ENCODE data around the gene SCFD1. TPM values are rescaled to one million over a fixed set of nuclear protein-coding genes. Genes with fewer than 3 reads are reported as not detected.
"Not testable (repeated sequence)": the region's sequence is repeated elsewhere in the genome, so short reads cannot be mapped to it uniquely, and the experiment has no call there.

The SCFD1 gene, protein sequence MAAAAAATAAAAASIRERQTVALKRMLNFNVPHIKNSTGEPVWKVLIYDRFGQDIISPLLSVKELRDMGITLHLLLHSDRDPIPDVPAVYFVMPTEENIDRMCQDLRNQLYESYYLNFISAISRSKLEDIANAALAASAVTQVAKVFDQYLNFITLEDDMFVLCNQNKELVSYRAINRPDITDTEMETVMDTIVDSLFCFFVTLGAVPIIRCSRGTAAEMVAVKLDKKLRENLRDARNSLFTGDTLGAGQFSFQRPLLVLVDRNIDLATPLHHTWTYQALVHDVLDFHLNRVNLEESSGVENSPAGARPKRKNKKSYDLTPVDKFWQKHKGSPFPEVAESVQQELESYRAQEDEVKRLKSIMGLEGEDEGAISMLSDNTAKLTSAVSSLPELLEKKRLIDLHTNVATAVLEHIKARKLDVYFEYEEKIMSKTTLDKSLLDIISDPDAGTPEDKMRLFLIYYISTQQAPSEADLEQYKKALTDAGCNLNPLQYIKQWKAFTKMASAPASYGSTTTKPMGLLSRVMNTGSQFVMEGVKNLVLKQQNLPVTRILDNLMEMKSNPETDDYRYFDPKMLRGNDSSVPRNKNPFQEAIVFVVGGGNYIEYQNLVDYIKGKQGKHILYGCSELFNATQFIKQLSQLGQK
- total RNA-seq = 100 to 1,000 TPM in 2 of 6 donors, 10 to 100 TPM in 4; 26.1 to 132 (median 66.2) TPM

DNA sequence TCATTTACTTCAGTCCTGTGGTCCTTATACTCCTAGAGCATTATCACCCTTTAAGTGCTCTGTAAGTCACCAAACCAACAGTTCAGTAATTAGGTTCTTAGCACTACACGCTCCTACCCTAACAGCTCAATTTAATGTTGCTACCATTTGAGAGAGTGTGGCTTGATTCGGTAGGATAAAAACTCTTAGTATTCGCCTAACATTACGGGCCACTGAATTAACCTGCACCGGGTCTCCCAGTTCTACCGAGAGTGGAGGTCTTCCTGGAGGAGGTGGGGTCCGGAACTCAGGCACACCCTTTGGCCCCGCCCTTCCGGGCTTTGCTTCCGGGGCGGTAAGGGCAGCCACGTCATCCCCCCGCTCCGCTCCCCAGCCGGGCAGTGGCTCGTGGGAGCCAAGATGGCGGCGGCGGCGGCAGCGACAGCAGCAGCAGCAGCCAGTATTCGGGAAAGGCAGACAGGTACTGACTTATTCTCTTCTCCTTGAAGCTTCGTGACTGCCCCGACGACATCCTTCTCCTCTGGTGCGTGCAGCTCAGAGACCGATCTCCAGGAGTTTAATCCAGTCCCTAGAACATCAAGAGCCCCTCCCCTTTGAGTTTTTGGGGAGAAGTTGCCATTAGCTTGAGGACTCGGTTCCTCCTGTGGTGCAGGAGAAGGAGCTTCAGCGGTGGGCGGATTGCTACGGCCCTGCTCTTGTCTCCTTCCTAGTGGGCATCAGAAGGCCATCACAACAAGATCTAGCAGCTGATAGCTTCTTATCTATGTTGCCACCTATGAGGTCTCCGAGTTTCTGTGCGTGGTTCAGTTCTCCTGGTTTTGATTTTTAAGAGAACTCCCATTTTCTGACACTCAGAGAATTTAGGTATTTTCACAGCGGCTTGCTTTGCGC lies at the start of gene SCFD1:
TSS of gene SCFD1 (plus strand) at position 380 of the 891 bp plus-strand sequence. CDS start at position 400, 20 bp downstream.
- Histone ChIP-seq H3K36me3 (no peaks in the 10 kb centered on the region), H3K4me3 (peak within 1 kb of the TSS; percentile 38 to 86 (median 67)), H3K9me3 (no peaks in the 10 kb centered on the region), H3K27ac (peak within 1 kb of the TSS; percentile 87 to 93 (median 90)), H3K27me3 (no peaks in the 10 kb centered on the region), H3K4me1 (peaks cover 18 to 40% (median 28%) of the 10 kb centered on the region in 4 donors)
- DNase-seq (peak; percentile 96 to 97), ATAC-seq (ENCODE audit: low FRiP score in 2 of 2) (peak; percentile 99 to 100)
- WGBS, 2 donors = 1% methylated on average over 13 to 30 of the region's 35 CpGs
- peak; percentile 98 to 99 for TF ChIP-seq POLR2AphosphoS5 (IDR thresholded peaks at IDR 0.05)
- TF ChIP-seq, protein P1, sequence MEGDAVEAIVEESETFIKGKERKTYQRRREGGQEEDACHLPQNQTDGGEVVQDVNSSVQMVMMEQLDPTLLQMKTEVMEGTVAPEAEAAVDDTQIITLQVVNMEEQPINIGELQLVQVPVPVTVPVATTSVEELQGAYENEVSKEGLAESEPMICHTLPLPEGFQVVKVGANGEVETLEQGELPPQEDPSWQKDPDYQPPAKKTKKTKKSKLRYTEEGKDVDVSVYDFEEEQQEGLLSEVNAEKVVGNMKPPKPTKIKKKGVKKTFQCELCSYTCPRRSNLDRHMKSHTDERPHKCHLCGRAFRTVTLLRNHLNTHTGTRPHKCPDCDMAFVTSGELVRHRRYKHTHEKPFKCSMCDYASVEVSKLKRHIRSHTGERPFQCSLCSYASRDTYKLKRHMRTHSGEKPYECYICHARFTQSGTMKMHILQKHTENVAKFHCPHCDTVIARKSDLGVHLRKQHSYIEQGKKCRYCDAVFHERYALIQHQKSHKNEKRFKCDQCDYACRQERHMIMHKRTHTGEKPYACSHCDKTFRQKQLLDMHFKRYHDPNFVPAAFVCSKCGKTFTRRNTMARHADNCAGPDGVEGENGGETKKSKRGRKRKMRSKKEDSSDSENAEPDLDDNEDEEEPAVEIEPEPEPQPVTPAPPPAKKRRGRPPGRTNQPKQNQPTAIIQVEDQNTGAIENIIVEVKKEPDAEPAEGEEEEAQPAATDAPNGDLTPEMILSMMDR (IDR thresholded peaks at IDR 0.05) = no peak
- TF ChIP-seq EP300 (IDR thresholded peaks at IDR 0.05) = peak in 2 of 4 donors; percentile 55 to 76
- peak; percentile 69 to 98 (median 91) for TF ChIP-seq POLR2A (IDR thresholded peaks at IDR 0.05)

DNA sequence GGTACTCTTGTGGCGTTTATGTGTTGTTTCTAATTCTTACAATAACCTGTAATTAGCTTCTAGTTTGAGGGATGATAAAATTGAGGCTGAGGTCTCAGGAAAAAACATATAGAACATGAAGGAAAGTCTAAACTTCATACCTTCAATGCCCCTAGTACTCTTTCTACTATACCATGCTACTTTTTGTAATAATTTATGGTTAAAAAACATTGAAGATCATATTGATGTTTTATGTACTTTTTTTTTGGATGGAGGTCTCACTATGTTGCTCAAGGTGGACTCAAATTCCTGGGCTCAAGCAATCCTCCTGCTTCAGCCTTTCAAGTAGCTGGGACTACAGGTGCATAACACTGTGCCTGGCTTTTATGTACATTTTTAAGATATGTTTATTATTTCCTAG lies 49.3 kb upstream of the SCFD1 start:
- Histone ChIP-seq H3K9me3 (no peaks in the 10 kb centered on the region), H3K27me3 (no peaks in the 10 kb centered on the region), H3K4me3 (no peak overlapping the region), H3K27ac (no peak overlapping the region), H3K36me3 (no peaks in the 10 kb centered on the region), H3K4me1 (peaks cover 0 to 9% (median 0%) of the 10 kb centered on the region in 4 donors)
- ATAC-seq (ENCODE audit: low FRiP score in 2 of 2) (no peak), DNase-seq (no peak)
- TF ChIP-seq, protein P1 (IDR thresholded peaks at IDR 0.05) = no peak
- 94% methylated on average over 1 of the region's 1 CpG for WGBS, 2 donors

DNA sequence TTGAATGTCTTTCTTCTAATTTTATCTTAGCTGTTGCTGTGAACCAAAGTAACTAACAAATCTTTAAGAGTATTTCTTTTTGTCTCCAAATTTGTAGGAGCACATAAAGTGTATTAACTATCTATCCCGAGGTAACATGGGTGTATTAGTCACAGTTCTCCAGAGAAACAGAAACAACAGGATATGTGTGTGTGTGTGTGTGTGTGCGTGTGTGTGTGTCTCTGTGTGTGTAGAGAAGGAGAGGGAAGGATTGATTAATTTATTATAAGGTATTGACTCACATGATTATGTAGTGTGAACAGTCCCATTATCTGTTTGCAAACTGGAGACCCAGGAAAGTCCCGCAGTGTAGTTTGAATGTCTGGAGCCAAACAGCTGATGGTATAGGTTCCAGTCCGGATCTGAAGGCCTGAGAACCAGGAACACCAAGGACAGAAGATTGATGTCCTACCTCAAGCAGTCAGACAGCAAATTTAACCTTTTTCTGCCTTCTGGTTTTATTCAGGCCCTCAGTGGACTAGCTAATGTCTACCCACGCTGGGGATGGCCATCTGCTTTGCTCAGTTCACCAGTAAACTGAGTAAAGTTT lies 48.8 kb upstream of the SCFD1 start:
- Histone ChIP-seq H3K36me3 (no peaks in the 10 kb centered on the region), H3K9me3 (no peaks in the 10 kb centered on the region), H3K27me3 (no peaks in the 10 kb centered on the region), H3K27ac (no peak overlapping the region), H3K4me1 (peaks cover 0 to 9% (median 0%) of the 10 kb centered on the region in 4 donors), H3K4me3 (no peak overlapping the region)
- 79 to 83% methylated on average over 5 of the region's 5 CpGs for WGBS, 2 donors
- ATAC-seq (ENCODE audit: low FRiP score in 2 of 2) (no peak), DNase-seq (no peak)
- TF ChIP-seq POLR2AphosphoS5 (IDR thresholded peaks at IDR 0.05) (no peak), EP300 (IDR thresholded peaks at IDR 0.05) (no peak), POLR2A (IDR thresholded peaks at IDR 0.05) (no peak)
- TF ChIP-seq, protein P1 (IDR thresholded peaks at IDR 0.05) = no peak

DNA sequence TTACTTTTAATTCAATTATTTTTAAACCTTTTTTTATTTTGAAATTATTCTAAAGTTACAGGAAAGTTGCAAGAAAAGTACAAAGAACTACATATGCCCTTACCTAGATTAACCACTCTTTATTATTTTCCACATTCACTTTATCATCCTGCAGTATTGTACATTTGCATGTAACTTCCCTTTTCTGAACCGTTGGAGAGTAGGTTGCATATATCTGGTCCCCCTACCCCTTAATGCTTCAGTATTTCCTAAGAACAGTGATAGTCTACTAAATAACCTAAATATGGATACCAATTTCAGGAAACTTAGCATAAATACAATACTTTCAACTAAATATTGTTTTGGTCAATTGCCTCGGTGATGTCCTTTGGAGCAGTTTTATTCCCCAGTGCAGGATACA lies 48.2 kb upstream of the SCFD1 start:
- WGBS, 2 donors = 69 to 83% methylated on average over 2 of the region's 2 CpGs
- H3K9me3 ChIP-seq = no peaks in the 10 kb centered on the region
- H3K27ac ChIP-seq = no peak overlapping the region
- no peaks in the 10 kb centered on the region for H3K36me3 ChIP-seq
- ATAC-seq (ENCODE audit: low FRiP score in 2 of 2) (no peak), DNase-seq (no peak)
- no peak overlapping the region for H3K4me3 ChIP-seq
- peaks cover 0 to 9% (median 0%) of the 10 kb centered on the region in 4 donors for H3K4me1 ChIP-seq
- no peaks in the 10 kb centered on the region for H3K27me3 ChIP-seq
- TF ChIP-seq POLR2AphosphoS5 (IDR thresholded peaks at IDR 0.05) (no peak), EP300 (IDR thresholded peaks at IDR 0.05) (no peak), POLR2A (IDR thresholded peaks at IDR 0.05) (no peak)
- TF ChIP-seq, protein P1 (IDR thresholded peaks at IDR 0.05) = no peak

DNA sequence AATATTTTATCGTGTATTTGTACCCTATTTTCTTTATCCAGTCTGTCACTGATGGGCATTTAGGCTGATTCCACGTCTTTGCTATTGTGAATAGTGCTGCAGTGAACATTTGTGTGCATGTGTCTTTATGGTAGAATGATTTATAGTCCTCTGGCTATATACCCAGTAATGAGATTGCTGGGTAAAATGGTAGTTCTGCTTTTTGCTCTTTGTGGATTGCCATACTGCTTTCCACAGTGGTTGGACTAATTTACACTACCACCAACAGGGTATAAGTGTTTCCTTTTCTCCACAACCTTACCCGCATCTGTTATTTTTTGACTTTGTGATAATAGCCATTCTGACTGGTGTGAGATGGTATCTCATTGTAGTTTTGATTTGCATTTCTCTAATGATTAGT lies 47.3 kb upstream of the SCFD1 start:
- not testable (repeated sequence) for H3K4me3 ChIP-seq; H3K4me1 ChIP-seq; H3K36me3 ChIP-seq; H3K9me3 ChIP-seq; H3K27ac ChIP-seq; H3K27me3 ChIP-seq; DNase-seq; ATAC-seq (ENCODE audit: low FRiP score in 2 of 2)
- WGBS, 2 donors = 86 to 90% methylated on average over 3 of the region's 3 CpGs

DNA sequence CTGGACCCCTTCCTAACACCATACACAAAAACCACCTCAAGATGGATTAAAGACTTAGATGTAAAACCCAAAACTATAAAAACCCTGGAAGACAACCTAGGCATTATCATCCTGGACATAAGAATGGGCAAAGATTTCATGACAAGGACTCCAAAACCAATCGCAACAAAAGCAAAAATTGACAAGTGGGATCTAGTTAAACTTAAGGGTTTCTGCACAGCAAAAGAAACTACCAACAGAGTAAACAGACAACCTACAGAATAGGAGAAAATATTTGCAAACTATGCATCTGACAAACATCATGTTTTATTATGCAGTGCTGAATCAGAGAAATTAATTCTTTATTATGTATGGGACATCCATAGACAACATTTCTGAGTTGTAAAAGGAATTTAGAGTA lies 45.8 kb upstream of the SCFD1 start:
- DNase-seq; H3K4me3 ChIP-seq; H3K4me1 ChIP-seq; H3K27me3 ChIP-seq; H3K36me3 ChIP-seq; ATAC-seq (ENCODE audit: low FRiP score in 2 of 2); H3K27ac ChIP-seq; H3K9me3 ChIP-seq: not testable (repeated sequence)
- 100% methylated on average over 1 of the region's 1 CpG for WGBS, 2 donors

Measured in upper lobe of left lung (tissue), 6 donors.